Measurements from ENCODE around the gene CHID1.
A peak's percentile ranks its signal among the peaks of the same experiment; 100 is the strongest.

Gene CHID1

GRCh38 chr11:932435-932834, 21.8 kb upstream of the CHID1 start:
- no peak for DNase-seq

DNA sequence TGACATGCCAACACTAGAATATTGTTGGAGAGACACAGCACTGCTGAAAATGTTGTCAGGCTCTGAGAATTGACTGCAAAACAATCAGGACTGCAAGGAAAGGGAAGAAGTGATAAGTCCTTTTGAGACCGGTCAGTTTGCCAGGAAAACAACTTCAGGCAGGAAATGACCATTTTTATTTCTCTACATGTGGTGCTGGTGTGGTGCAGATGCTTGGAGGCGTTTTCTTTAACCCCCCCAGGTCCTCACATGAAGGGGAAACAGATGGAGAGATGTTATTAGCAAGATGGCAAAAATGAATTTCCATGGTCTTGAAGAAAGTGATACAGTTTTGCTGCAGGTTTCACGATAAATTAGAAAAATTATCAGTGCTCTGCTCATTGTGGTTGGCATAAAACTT, 20.8 kb upstream of the CHID1 start:
- DNase-seq = no peak

- DNase-seq = no peak
Measured at GRCh38 chr11:929405-929804, 18.8 kb upstream of the CHID1 start.

DNA sequence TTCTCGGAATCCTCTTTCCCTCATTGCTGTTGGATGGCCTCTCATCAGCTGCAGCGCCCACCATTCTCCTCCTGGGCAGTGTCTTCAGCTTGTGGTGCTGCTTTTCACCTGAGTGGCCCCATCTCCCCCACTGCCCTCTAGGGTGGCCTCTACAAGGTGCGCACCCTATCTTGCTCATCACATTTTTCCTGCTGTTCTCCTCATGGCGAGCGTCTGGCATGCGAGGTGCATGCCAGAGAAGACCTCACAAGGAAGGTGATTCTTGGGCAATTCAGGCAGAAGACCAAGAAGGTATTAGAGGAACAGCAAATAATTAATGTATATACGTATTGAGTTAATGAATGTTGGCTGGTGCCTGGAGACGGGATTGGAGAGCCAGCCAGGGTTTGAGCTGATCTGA, 18.2 kb upstream of the CHID1 start:
- no peak for DNase-seq

GRCh38 chr11:927871-928270, 17.3 kb upstream of the CHID1 start:
- no peak for DNase-seq

DNA sequence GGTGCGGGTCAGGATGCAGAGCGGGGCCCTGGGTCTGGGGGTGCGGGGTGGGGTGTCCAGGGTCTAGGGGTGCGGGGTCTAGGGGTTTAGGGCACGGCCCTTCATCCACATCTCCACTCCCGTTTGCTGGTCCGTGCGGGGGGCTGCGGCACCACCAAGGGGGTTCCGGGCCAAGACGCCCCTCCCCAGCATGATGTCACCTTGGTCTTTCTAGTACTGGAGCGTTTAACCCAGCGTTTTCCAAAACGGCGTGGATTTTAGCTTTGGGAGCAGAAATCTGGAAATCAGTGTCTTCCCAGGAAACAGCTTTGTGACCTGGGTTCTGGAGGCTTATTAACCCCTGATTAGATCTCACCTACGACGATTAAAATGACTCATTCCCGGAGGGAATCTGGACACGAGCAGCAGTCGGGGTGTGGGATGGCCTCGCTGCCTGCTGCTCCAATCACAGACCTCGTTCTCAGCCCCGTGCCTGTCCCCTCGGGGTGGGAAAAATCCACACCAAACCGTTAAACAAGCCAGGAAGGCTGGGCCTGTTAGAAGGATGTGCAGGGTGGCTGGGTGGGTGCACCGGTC, 15.8 kb upstream of the CHID1 start:
- DNase-seq = peak in 1 of 2 experiments; percentile 35

GRCh38 chr11:925496-926301, 15.1 kb upstream of the CHID1 start, which contains the start of gene AP2A2:
Gene AP2A2 (plus strand): TSS chr11:925870. CDS start chr11:926022, 152 bp downstream.
- DNase-seq = peak; percentile 33 to 96

DNA sequence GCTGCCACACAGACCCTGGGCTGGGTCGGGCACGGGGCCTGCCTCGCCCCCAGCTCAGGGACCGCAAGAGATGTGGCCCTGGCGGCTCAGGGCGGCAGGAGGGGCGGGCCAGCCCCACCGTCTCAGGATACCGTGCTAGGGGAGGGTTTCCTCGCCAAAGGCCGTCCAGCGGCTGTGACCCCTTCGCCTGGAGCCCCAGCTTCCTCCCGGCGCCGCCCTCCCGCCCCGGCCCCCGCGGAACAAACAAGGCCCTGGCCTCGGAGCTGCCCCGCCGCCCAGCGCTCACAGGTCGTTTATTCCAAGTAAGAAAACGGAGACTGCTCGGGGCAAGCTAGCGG, 14.5 kb upstream of the CHID1 start:
- DNase-seq = no peak

GRCh38 chr11:924406-925157, 14.0 kb upstream of the CHID1 start:
- DNase-seq = no peak

GRCh38 chr11:923691-924405, 13.2 kb upstream of the CHID1 start:
- DNase-seq = no peak

GRCh38 chr11:921921-922678, 11.5 kb upstream of the CHID1 start:
- no peak for DNase-seq

DNA sequence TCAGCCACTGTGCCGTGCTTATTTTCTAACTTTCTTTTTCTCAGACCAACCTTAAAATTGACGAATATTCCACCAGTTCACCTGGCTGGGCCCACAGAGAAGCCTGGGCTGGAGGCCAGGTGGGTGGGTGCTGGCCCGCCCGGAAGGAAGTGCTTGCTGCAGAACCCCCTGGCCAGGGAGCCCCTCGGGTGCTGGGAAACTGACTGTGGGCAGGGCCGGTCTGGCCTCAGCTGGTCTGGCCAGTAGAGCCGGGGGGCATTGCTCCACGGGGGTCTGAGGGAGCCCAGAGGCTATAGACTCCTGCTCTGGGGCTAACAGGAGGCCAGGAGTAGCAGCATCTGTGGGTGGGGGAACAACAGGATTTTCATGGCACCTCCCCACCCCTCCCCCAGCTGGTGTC, 6.8 kb upstream of the CHID1 start:
- DNase-seq = no peak

DNA sequence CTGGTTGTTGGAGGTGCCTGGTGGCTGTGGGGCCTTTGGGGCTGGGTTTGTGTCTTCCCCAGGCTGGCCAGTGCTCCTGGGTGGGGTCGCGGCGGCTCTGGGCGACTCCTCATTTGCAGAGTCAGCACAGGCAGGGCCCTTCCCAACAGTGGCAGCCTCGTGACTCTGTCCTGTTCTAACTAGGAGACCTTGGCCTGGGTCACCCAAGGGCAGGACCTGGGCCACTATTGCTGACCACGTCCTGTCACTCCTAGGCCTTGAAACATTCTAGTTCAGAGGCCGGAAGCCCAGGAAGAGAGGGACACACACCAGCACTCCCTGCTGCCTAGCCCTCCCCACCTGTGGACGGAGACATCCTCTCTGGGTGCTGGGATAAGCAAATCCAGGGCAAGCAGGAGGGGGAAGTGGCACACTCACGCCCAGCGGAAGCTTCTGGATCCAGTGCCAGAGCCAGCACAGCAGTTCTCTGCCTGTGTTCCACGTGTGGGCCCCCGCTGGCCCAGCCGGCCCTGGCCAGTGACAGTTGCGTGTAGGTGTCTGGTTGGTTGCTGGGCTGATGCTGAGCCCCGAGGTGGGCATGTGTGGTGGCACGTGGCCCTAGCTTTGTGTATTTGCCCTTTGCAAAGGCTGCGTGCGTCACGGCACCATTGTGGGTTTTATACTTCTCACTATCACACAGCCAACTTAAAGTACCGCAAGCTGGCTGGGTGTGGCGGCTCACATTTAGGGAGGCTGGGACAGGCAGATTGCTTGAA, 4.3 kb upstream of the CHID1 start:
- no peak for DNase-seq

DNA sequence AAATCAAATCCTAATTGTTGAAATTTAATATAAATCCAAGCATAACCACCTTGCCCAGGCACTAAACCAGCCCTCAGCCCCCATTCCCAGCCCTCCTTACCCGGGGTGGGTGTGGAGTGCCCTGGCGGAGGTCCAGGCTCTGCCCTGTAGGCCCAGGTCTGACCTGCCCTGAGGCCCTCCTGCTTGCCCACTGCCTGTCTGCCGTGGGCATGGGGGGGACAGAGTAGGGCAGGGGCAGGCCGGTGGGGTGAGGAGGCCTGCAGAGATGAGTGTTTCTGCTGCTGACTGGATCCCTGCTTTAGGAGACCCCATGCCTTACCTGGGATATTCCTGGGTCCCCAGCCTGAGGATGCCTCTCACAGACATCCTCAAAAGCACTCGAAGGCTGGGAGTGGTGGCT, 3.6 kb upstream of the CHID1 start:
- DNase-seq = no peak

DNA sequence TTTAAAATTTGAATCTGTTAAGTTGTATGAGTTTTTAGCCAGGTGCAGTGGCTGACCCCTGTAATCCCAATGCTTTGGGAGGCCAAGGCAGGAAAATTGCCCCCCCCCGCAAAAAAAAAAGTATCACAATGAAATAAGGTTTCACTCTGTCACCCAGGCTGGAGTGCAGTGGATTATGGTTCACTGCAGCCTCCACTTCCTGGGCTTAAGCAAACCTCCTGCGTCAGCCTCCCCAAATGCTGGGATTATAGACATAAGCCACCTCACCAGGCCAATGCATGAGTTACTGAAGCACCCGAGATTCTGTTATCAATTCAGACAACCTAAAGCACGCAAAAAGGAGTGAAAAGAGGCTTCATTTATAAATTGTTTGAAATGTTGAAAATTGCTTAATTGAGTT, 2.4 kb upstream of the CHID1 start:
- DNase-seq = no peak

- DNase-seq = no peak
Measured at GRCh38 chr11:912266-912665, 1.7 kb upstream of the CHID1 start.

DNA sequence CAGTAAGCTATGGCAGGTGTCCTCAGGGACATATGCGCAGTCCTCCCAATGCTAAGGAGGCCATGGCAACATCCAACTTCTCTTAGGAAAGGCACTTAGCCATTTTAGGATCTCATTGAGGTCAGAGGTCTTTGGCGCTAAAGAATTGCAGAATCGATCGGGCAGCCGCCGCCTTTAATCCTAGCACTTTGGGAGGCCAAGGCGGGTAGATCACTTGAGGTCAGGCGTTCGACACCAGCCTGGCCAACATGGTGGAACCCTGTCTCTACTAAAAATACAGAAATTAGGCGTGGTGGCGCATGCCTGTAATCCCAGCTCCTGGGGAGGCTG, 1.2 kb upstream of the CHID1 start:
- no peak for DNase-seq

- DNase-seq = peak in 1 of 2 experiments; percentile 71
Measured at GRCh38 chr11:911031-911889, 650 bp upstream of the CHID1 start.

DNA sequence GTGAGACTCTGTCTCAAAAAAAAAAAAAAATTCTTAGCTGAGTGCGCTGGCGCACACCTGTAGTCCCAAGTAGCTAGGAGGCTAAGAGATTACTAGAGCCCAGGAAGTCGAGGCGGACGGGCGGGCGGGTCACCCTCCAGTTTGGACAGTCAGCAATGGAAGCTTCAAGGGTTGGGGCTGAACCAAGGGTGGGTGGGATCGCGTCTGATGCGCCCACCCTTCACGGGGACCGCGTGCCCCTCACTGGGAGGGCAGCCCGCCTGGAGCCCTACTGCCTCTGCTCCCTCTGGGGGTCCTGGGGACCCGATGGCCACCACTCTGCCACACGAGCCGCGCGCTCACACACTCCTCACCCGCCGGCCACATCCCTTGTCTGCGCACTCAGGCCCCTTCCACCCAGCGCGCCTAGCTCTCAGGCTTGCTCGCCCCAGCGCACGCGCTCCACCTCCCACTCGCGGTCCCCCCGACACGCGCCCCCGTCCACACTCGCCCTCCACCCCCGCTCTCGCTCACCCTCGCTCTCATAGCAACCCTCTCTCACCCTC, 494 bp downstream of the CHID1 start:
- DNase-seq = peak in 1 of 2 experiments; percentile 49

DNA sequence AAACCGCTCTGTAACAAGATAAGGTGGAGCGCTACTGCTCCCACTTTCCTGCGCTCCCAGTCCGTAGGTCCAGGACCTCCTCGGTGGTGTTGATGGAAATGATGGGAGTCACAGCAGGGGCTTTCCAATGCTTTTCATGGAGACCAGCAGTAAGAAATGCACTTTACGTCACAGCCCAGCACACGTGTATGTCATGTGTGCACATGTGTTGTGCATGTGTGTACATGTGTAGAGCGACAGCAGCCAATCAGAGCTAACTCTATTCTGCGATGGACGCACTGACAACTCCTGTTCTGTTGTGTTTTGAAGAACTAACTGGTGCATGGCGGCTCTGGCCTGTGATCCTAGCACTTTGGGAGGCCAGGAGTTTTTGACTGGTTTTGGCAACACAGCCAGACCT, 1.2 kb downstream of the CHID1 start:
- DNase-seq = no peak

DNA sequence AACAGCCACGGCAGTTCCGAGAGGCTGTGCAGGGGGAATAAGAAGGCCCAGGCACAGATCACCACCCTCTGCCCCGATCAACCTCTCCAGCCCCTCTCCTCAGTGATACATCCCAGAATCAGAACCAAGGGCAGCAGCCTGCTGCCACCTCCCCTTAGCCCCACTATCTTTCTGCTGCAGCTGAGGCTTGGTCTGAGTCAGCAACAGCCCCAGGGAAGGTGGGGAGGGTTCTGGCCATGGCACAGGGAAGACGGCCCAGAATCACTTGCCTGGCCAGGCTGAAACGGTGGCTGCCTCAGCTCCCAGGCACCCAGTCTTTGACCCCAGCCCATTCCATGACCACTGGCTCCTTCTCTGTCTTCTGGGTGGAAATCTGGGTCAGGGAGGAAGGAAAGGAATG, 2.3 kb downstream of the CHID1 start:
- no peak for DNase-seq
